CD14-positive monocyte (primary cell): ENCODE data around the gene MILR1. TPM values are rescaled to one million over a fixed set of nuclear protein-coding genes. Genes with fewer than 3 reads are reported as not detected.

Experiments used
- DNase-seq, 3 donors: peaks; one replicate each; pipeline ENCODE4 v3.0.0-alpha.2; 2011 to 2022
- H2AFZ ChIP-seq: 2 replicates; pipeline ENCODE4 v1.6.0; 2012; ENCODE audit warnings: mild to moderate bottlenecking, low read depth, low read length, inconsistent platforms; ENCODE audit not compliant: insufficient read depth, poor library complexity, severe bottlenecking
- H3K27ac ChIP-seq, 2 donors: 1 replicate in 1 of 2; 2 replicates in 1 of 2; pipeline ENCODE4 v1.5.1; 2012 to 2013; ENCODE audit warnings: low read length in 2 of 2, control low read depth in 1 of 2, inconsistent platforms in 1 of 2, low read depth in 1 of 2, mild to moderate bottlenecking in 1 of 2
- H3K27me3 ChIP-seq, 2 donors: one replicate each; pipeline versions ENCODE4 v1.6.0 to v1.6.1; 2011 to 2013; ENCODE audit warnings: low read length in 2 of 2; ENCODE audit not compliant: control insufficient read depth in 2 of 2, insufficient read depth in 2 of 2
- H3K36me3 ChIP-seq, 2 donors: replicated peaks in 1 of 2; 1 replicate in 1 of 2; 2 replicates in 1 of 2; pipeline versions ENCODE4 v1.5.1 to v1.6.1; 2012 to 2013; ENCODE audit warnings: low read length in 2 of 2, control low read depth in 1 of 2, inconsistent platforms in 1 of 2, mild to moderate bottlenecking in 1 of 2; ENCODE audit not compliant: insufficient read depth in 2 of 2, control insufficient read depth in 1 of 2
- H3K4me1 ChIP-seq, 2 donors: 1 replicate in 1 of 2; 2 replicates in 1 of 2; pipeline versions ENCODE4 v1.5.1 to v1.6.1; 2012 to 2013; ENCODE audit warnings: low read length in 2 of 2, control low read depth in 1 of 2, inconsistent platforms in 1 of 2, mild to moderate bottlenecking in 1 of 2, moderate library complexity in 1 of 2; ENCODE audit not compliant: insufficient read depth in 2 of 2, control insufficient read depth in 1 of 2
- H3K4me2 ChIP-seq: replicated peaks from 2 replicates; pipeline ENCODE3; 2012; ENCODE audit warnings: low read length, moderate library complexity, mild to moderate bottlenecking; ENCODE audit not compliant: poor library complexity, severe bottlenecking; ENCODE audit errors: extremely low read depth
- H3K4me3 ChIP-seq, 3 experiments: fragments of 200-600 bp in 1 of 3; sonication (generic) in 1 of 3; replicated peaks in 1 of 3; 1 replicate in 2 of 3; 2 replicates in 1 of 3; pipeline ENCODE4 v1.5.1; 2011 to 2013; ENCODE audit warnings: low read length in 3 of 3, mild to moderate bottlenecking in 3 of 3, control low read depth in 2 of 3, low read depth in 2 of 3, inconsistent platforms in 1 of 3, moderate library complexity in 1 of 3
- H3K79me2 ChIP-seq: 2 replicates; pipeline ENCODE4 v1.6.0; 2012; ENCODE audit warnings: mild to moderate bottlenecking, control low read depth, inconsistent platforms, low read length, moderate library complexity; ENCODE audit not compliant: insufficient read depth
- H3K9ac ChIP-seq: 2 replicates; pipeline ENCODE4 v1.6.0; 2017; ENCODE audit warnings: low read length, mild to moderate bottlenecking; ENCODE audit not compliant: insufficient read depth, poor library complexity, severe bottlenecking
- H3K9me3 ChIP-seq, 2 donors: replicated peaks in 1 of 2; 1 replicate in 1 of 2; 2 replicates in 1 of 2; pipeline versions ENCODE4 v1.5.1 to v1.6.1; 2012 to 2013; ENCODE audit warnings: low read length in 2 of 2, control low read depth in 1 of 2; ENCODE audit not compliant: control insufficient read depth in 1 of 2, insufficient read depth in 1 of 2
- H4K20me1 ChIP-seq: 2 replicates; pipeline ENCODE4 v1.6.0; 2012; ENCODE audit warnings: mild to moderate bottlenecking, low read length, control low read depth, moderate library complexity; ENCODE audit not compliant: insufficient read depth
- H3K27ac Mint-ChIP-seq, 7 donors: one replicate each; pipeline ENCODE4 v1.8.0; 2020; ENCODE audit warnings: mild to moderate bottlenecking in 7 of 7, mixed read lengths in 7 of 7, moderate library complexity in 6 of 7, inconsistent platforms in 2 of 7
- H3K27me3 Mint-ChIP-seq, 3 donors: one replicate each; pipeline ENCODE4 v1.8.0; 2021 to 2022; ENCODE audit warnings: low read depth in 3 of 3, mild to moderate bottlenecking in 3 of 3, mixed read lengths in 3 of 3, moderate library complexity in 3 of 3, inconsistent platforms in 1 of 3
- H3K36me3 Mint-ChIP-seq, 2 donors: one replicate each; pipeline ENCODE4 v1.8.0; 2020; ENCODE audit warnings: mixed read lengths in 2 of 2, inconsistent platforms in 1 of 2, mild to moderate bottlenecking in 1 of 2
- H3K4me1 Mint-ChIP-seq: one replicate; pipeline ENCODE4 v1.8.0; 2020; ENCODE audit warnings: mild to moderate bottlenecking, mixed read lengths
- H3K4me3 Mint-ChIP-seq, 2 donors: one replicate each; pipeline ENCODE4 v1.8.0; 2020; ENCODE audit warnings: mild to moderate bottlenecking in 2 of 2, mixed read lengths in 2 of 2, moderate library complexity in 1 of 2
- H3K9me3 Mint-ChIP-seq, 7 donors: one replicate each; pipeline ENCODE4 v1.8.0; 2020 to 2022; ENCODE audit warnings: mixed read lengths in 7 of 7, mild to moderate bottlenecking in 6 of 7, moderate library complexity in 6 of 7, inconsistent platforms in 2 of 7
- WGBS: methylation state at CpG from one replicate; pipeline ENCODE4 v1.1.5; 2013; ENCODE audit warnings: missing lambda C conversion rate; ENCODE audit not compliant: insufficient coverage; 5-methylcytosine and 5-hydroxymethylcytosine counted together
- intact Hi-C, 2 donors: fragments of 100-400 bp; cut with micrococcal nuclease; formaldehyde crosslinking; loops; one replicate each; pipeline versions ENCODE4 v1.15.0 to v1.15.1; 2023
- polyA plus RNA-seq, 3 donors: library from polyadenylated mRNA; depleted of rRNA in 1 of 3; unstranded in 2 of 3; stranded (reverse) in 1 of 3; fragments of 300-500 nt in 2 of 3; fragments of >200 nt in 1 of 3; fragmentation: Illumina TruSeq in 2 of 3; gene quantifications; 1 replicate in 2 of 3; 2 replicates in 1 of 3; pipeline ENCODE4 v1.2.3, GENCODE V29; 2012 to 2021
- TF ChIP-seq, protein P1 (sequence below): fragments of 200-600 bp; IDR thresholded peaks from one replicate; pipeline ENCODE4 v1.8.0; 2022; ENCODE audit warnings: antibody characterized with exemption, mild to moderate bottlenecking

The MILR1 gene
- polyA plus RNA-seq, 3 donors, result 72.0 to 95.2 (median 81.7) TPM

DNA sequence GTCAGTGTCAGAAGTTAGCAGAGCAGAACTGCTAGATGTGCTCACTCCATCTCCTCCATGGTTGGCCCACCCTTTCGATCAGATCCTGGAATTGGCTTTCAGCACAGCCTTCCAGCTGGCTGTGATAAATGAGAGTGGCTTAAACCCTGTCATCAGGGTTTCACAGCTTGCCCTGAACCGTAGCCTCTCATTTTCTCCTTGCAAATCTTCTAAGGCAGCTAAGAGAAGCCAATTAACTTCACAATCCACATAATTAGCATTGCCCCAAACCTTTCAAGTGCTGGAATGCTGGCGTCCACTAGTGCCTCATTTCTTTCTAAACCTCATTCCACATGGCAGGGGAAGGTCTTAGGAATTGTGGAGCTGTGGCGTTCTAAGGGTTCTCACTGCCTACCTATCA, 21.7 kb downstream of the MILR1 start:
- Histone ChIP-seq H2AFZ (no peak overlapping the region), H3K36me3 (peaks cover 56 to 85% of the 10 kb centered on the region in 2 donors), H3K27me3 (no peaks in the 10 kb centered on the region), H3K9me3 (no peaks in the 10 kb centered on the region), H3K4me3 (no peak overlapping the region), H4K20me1 (peaks cover 5% of the 10 kb centered on the region), H3K9ac (no peak overlapping the region), H3K79me2 (no peaks in the 10 kb centered on the region), H3K4me2 (no peak overlapping the region), H3K4me1 (peaks cover 7 to 9% of the 10 kb centered on the region in 2 donors), H3K27ac (no peak overlapping the region)
- H3K27me3 Mint-ChIP-seq, result peaks cover 0 to 2% (median 0%) of the 10 kb centered on the region in 3 donors
- intact Hi-C loops, result no loop called here
- peak overlapping the region in 3 of 7 donors; percentile 9 to 61 (median 41) for H3K27ac Mint-ChIP-seq
- TF ChIP-seq, protein P1, sequence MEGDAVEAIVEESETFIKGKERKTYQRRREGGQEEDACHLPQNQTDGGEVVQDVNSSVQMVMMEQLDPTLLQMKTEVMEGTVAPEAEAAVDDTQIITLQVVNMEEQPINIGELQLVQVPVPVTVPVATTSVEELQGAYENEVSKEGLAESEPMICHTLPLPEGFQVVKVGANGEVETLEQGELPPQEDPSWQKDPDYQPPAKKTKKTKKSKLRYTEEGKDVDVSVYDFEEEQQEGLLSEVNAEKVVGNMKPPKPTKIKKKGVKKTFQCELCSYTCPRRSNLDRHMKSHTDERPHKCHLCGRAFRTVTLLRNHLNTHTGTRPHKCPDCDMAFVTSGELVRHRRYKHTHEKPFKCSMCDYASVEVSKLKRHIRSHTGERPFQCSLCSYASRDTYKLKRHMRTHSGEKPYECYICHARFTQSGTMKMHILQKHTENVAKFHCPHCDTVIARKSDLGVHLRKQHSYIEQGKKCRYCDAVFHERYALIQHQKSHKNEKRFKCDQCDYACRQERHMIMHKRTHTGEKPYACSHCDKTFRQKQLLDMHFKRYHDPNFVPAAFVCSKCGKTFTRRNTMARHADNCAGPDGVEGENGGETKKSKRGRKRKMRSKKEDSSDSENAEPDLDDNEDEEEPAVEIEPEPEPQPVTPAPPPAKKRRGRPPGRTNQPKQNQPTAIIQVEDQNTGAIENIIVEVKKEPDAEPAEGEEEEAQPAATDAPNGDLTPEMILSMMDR, result no peak
- H3K4me1 Mint-ChIP-seq, result peaks cover 9% of the 10 kb centered on the region
- 100% methylated on average over 1 of the region's 4 CpGs for WGBS
- H3K36me3 Mint-ChIP-seq, result peaks cover 66 to 88% of the 10 kb centered on the region in 2 donors
- H3K4me3 Mint-ChIP-seq, result no peak overlapping the region
- no peak for DNase-seq
- H3K9me3 Mint-ChIP-seq, result peaks cover 0 to 2% (median 0%) of the 10 kb centered on the region in 7 donors

DNA sequence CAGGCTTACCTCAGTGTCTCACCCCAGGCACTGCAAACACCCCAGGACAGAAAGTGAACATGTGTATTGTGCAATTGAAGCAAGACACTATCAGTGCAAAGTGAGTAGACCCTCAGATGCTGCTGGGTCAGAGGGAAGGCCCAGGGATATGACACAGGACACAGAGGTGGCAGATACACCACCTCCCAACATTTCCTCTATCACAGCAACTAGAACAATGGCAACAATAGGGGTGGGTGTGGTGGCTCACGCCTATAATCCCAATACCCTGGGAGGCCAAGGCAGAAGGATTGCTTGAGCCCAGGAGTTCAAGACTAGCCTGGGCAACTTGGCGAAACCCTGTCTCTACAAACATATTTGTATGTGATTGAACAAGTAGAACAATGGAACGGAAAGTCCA, 22.5 kb downstream of the MILR1 start:
- no peaks in the 10 kb centered on the region for H3K9me3 ChIP-seq
- no peak overlapping the region for H2AFZ ChIP-seq
- no peak overlapping the region for H3K4me2 ChIP-seq
- TF ChIP-seq, protein P1, result no peak
- no peak overlapping the region for H3K4me3 ChIP-seq
- H3K36me3 ChIP-seq, result peaks cover 48 to 76% of the 10 kb centered on the region in 2 donors
- Mint-ChIP-seq H3K36me3 (peaks cover 58 to 80% of the 10 kb centered on the region in 2 donors), H3K4me3 (no peak overlapping the region), H3K4me1 (peaks cover 9% of the 10 kb centered on the region), H3K27me3 (peaks cover 0 to 2% (median 0%) of the 10 kb centered on the region in 3 donors), H3K27ac (peak overlapping the region in 2 of 7 donors; percentile 27 to 37), H3K9me3 (peaks cover 0 to 2% (median 0%) of the 10 kb centered on the region in 7 donors)
- no peak overlapping the region for H3K27ac ChIP-seq
- intact Hi-C loops, result no loop called here
- no peaks in the 10 kb centered on the region for H3K79me2 ChIP-seq
- H3K4me1 ChIP-seq, result peaks cover 7 to 17% of the 10 kb centered on the region in 2 donors
- H3K27me3 ChIP-seq, result no peaks in the 10 kb centered on the region
- H4K20me1 ChIP-seq, result peaks cover 5% of the 10 kb centered on the region
- no peak for DNase-seq
- H3K9ac ChIP-seq, result no peak overlapping the region
- WGBS, result no CpG with 5 or more reads among the region's 3 CpGs
